Nephron progenitor cell (in vitro differentiated cells): Measurements from ENCODE around the gene GPR156.
A peak's percentile ranks its signal among the peaks of the same experiment; 100 is the strongest.
"Not testable (repeated sequence)": the region's sequence is repeated elsewhere in the genome, so short reads cannot be mapped to it uniquely, and the experiment has no call there.

Source experiments
- DNase-seq: peaks from one replicate; pipeline ENCODE4 v3.0.0; 2021
- H3K27ac Mint-ChIP-seq: 2 replicates; pipeline ENCODE4 v1.8.0; 2021; ENCODE audit warnings: mild to moderate bottlenecking, moderate library complexity, mixed read lengths
- H3K27me3 Mint-ChIP-seq: 2 replicates; pipeline ENCODE4 v1.8.0; 2021; ENCODE audit warnings: mild to moderate bottlenecking, low read depth, mixed read lengths; ENCODE audit not compliant: poor library complexity
- H3K36me3 Mint-ChIP-seq: 2 replicates; pipeline ENCODE4 v1.8.0; 2021; ENCODE audit warnings: low read depth, mixed read lengths
- H3K4me1 Mint-ChIP-seq: 2 replicates; pipeline ENCODE4 v1.8.0; 2021; ENCODE audit warnings: mixed read lengths
- H3K4me3 Mint-ChIP-seq: 2 replicates; pipeline ENCODE4 v1.8.0; 2021; ENCODE audit warnings: mild to moderate bottlenecking, moderate library complexity, mixed read lengths
- H3K9me3 Mint-ChIP-seq: 2 replicates; pipeline ENCODE4 v1.8.0; 2021; ENCODE audit warnings: mild to moderate bottlenecking, moderate library complexity, mixed read lengths
- CTCF ChIP-seq: fragments of 200-600 bp; sonication (generic); IDR thresholded peaks from 2 replicates; pipeline ENCODE4 v1.5.0; 2021; ENCODE audit warnings: antibody characterized with exemption

Gene GPR156

GRCh38 chr3:120244834-120245225, 40.2 kb downstream of the GPR156 start:
- Mint-ChIP-seq H3K4me1 (peaks cover 23% of the 10 kb centered on the region), H3K27me3 (peaks cover 7% of the 10 kb centered on the region), H3K9me3 (peaks cover 8% of the 10 kb centered on the region), H3K27ac (peak overlapping the region; percentile 34), H3K36me3 (no peaks in the 10 kb centered on the region), H3K4me3 (no peak overlapping the region)
- DNase-seq: no peak
- no peak for TF ChIP-seq CTCF

GRCh38 chr3:120239644-120240043, 45.4 kb downstream of the GPR156 start:
- Mint-ChIP-seq H3K4me3 (no peak overlapping the region), H3K4me1 (peaks cover 13% of the 10 kb centered on the region), H3K36me3 (no peaks in the 10 kb centered on the region), H3K27ac (no peak overlapping the region), H3K9me3 (peaks cover 20% of the 10 kb centered on the region), H3K27me3 (peaks cover 4% of the 10 kb centered on the region)
- no peak for DNase-seq
- TF ChIP-seq CTCF: no peak

GRCh38 chr3:120227710-120228347, 57.2 kb downstream of the GPR156 start:
- Mint-ChIP-seq H3K27ac (no peak overlapping the region), H3K27me3 (no peaks in the 10 kb centered on the region), H3K9me3 (peaks cover 15% of the 10 kb centered on the region), H3K36me3 (no peaks in the 10 kb centered on the region), H3K4me1 (peaks cover 17% of the 10 kb centered on the region), H3K4me3 (no peak overlapping the region)
- no peak for TF ChIP-seq CTCF
- DNase-seq: no peak

- Mint-ChIP-seq H3K4me1 (peaks cover 17% of the 10 kb centered on the region), H3K27me3 (peaks cover 4% of the 10 kb centered on the region), H3K9me3 (peaks cover 4% of the 10 kb centered on the region), H3K36me3 (no peaks in the 10 kb centered on the region), H3K4me3 (no peak overlapping the region), H3K27ac (no peak overlapping the region)
- DNase-seq: no peak
- no peak for TF ChIP-seq CTCF
Observed at GRCh38 chr3:120224237-120224636, 60.8 kb downstream of the GPR156 start.

- Mint-ChIP-seq H3K4me1 (no peaks in the 10 kb centered on the region), H3K27ac (no peak overlapping the region), H3K9me3 (peaks cover 7% of the 10 kb centered on the region), H3K36me3 (no peaks in the 10 kb centered on the region), H3K4me3 (no peak overlapping the region), H3K27me3 (peaks cover 4% of the 10 kb centered on the region)
- DNase-seq: no peak
- no peak for TF ChIP-seq CTCF
Observed at GRCh38 chr3:120218981-120219380, 66.0 kb downstream of the GPR156 start.

GRCh38 chr3:120216633-120217032, 68.4 kb downstream of the GPR156 start:
- not testable (repeated sequence) for H3K27ac Mint-ChIP-seq

More at GRCh38 chr3:120216633-120217032, 68.4 kb downstream of the GPR156 start:
- not testable (repeated sequence) for DNase-seq, H3K4me3 Mint-ChIP-seq, H3K36me3 Mint-ChIP-seq, H3K4me1 Mint-ChIP-seq, H3K9me3 Mint-ChIP-seq, H3K27me3 Mint-ChIP-seq
